HepG2 (cell line): ENCODE results near the gene ATP6V0D1. TPM values are rescaled to one million over a fixed set of nuclear protein-coding genes. Genes with fewer than 3 reads are reported as not detected.
A peak's percentile ranks its signal among the peaks of the same experiment; 100 is the strongest.

Experiments
- CBFB ChIP-seq: sonication (generic); formaldehyde crosslinking; IDR thresholded peaks from 2 replicates; pipeline ENCODE4 v1.4.0; 2020; ENCODE audit warnings: missing genetic modification reagents
- ESRRA ChIP-seq: sonication (generic); formaldehyde crosslinking; IDR thresholded peaks from 2 replicates; pipeline ENCODE4 v1.5.1; 2020; ENCODE audit warnings: mild to moderate bottlenecking, low read depth, missing genetic modification reagents
- FIP1L1 ChIP-seq: fragments of 200-400 bp; formaldehyde crosslinking; IDR thresholded peaks from 2 replicates; pipeline ENCODE4 v1.6.1; 2018; ENCODE audit warnings: low read depth, mild to moderate bottlenecking, low read length, moderate library complexity, borderline replicate concordance; ENCODE audit not compliant: insufficient read depth
- GPN1 ChIP-seq: sonication (generic); formaldehyde crosslinking; IDR thresholded peaks from 2 replicates; pipeline ENCODE4 v1.5.1; 2020; ENCODE audit warnings: missing genetic modification reagents, borderline replicate concordance
- HNF4A ChIP-seq: sonication (generic); formaldehyde crosslinking; IDR thresholded peaks from 2 replicates; pipeline ENCODE4 v1.4.0; 2020; ENCODE audit warnings: missing genetic modification reagents
- LCORL ChIP-seq, 2 experiments: fragments of 450-650 bp in 1 of 2; sonication (generic) in 1 of 2; formaldehyde crosslinking in 1 of 2; IDR thresholded peaks; 2 replicates each; pipeline versions ENCODE4 v1.5.0 to v1.6.1; 2017 to 2020; ENCODE audit warnings: antibody characterized with exemption in 1 of 2, missing genetic modification reagents in 1 of 2
- NFE2L1 ChIP-seq: sonication (generic); formaldehyde crosslinking; IDR thresholded peaks from 2 replicates; pipeline ENCODE4 v1.4.0; 2020; ENCODE audit warnings: missing genetic modification reagents, mild to moderate bottlenecking, borderline replicate concordance
- SAP130 ChIP-seq: IDR thresholded peaks from 2 replicates; pipeline ENCODE4 v1.6.1; 2016; ENCODE audit warnings: low read depth
- SKI ChIP-seq: fragments of 450-650 bp; IDR thresholded peaks from one replicate; pipeline ENCODE4 v1.6.1; 2018; ENCODE audit warnings: mild to moderate bottlenecking; ENCODE audit not compliant: partially characterized antibody
- TP53 ChIP-seq: sonication (generic); formaldehyde crosslinking; conservative IDR thresholded peaks from 2 replicates; pipeline ENCODE4 v1.4.0; 2020; ENCODE audit warnings: missing genetic modification reagents
- ZFP1 ChIP-seq: IDR thresholded peaks from 2 replicates; pipeline ENCODE4 v1.6.1; 2016
- ZNF207 ChIP-seq: fragments of 450-650 bp; IDR thresholded peaks from 2 replicates; pipeline ENCODE4 v1.6.1; 2016; ENCODE audit warnings: antibody characterized with exemption, borderline replicate concordance
- ZNF407 ChIP-seq: sonication (generic); formaldehyde crosslinking; IDR thresholded peaks from one replicate; pipeline ENCODE4 v1.5.1; 2020; ENCODE audit warnings: mild to moderate bottlenecking, missing genetic modification reagents; ENCODE audit errors: not compliant biosample characterization
- ZNF549 ChIP-seq: sonication (generic); formaldehyde crosslinking; IDR thresholded peaks from 2 replicates; pipeline ENCODE4 v1.5.0; 2020; ENCODE audit warnings: missing genetic modification reagents
- ZNF574 ChIP-seq: sonication (generic); formaldehyde crosslinking; IDR thresholded peaks from 2 replicates; pipeline ENCODE4 v1.4.0; 2020; ENCODE audit warnings: missing genetic modification reagents
- ZNF780A ChIP-seq: sonication (generic); formaldehyde crosslinking; IDR thresholded peaks from 2 replicates; pipeline ENCODE4 v1.8.0; 2022; ENCODE audit warnings: mild to moderate bottlenecking, missing genetic modification reagents, moderate library complexity
- ZUFSP ChIP-seq: sonication (generic); formaldehyde crosslinking; IDR thresholded peaks from 2 replicates; pipeline ENCODE4 v1.9.0; 2021; ENCODE audit warnings: missing genetic modification reagents, mild to moderate bottlenecking, borderline replicate concordance
- polyA plus RNA-seq, 8 experiments: library from polyadenylated mRNA; depleted of rRNA in 3 of 8; stranded (reverse) in 7 of 8; unstranded in 1 of 8; fragments of >200 nt; fragmentation: Illumina TruSeq in 4 of 8; extraction: Trizol in 4 of 8; gene quantifications; 2 replicates each; pipeline versions ENCODE4 v1.2.1 to v1.2.3, GENCODE V29; 2011 to 2016; ENCODE audit warnings: low read depth in 4 of 8, missing spikeins in 1 of 8, mixed read lengths in 1 of 8; ENCODE audit not compliant: insufficient read depth in 1 of 8
- total RNA-seq, 5 experiments: library from RNA; depleted of rRNA; stranded (reverse); fragments of >200 nt; fragmentation: Illumina TruSeq; extraction: Trizol; gene quantifications; 2 replicates each; pipeline ENCODE4 v1.2.3, GENCODE V29; 2016; ENCODE audit warnings: low read depth in 1 of 5

ATP6V0D1 gene
- total and polyA plus RNA-seq, 2 of the 13 experiments (the other 11 are each of a cell fraction or from before 2014, with no cell fraction given): 51.1 to 61.3 TPM

- TF ChIP-seq ZNF207 (no peak), ZUFSP (CRISPR knock-in tag) (no peak), SAP130 (peak; percentile 53), ESRRA (CRISPR knock-in tag) (peak; percentile 77; the same call in 1 of the 2 replicates), FIP1L1 (no peak), LCORL (IDR thresholded peaks at IDR 0.05) (no peak), LCORL (CRISPR knock-in tag; IDR thresholded peaks at IDR 0.05) (0 out of 2 replicates have a peak, but pooled peaks have one; percentile 32), TP53 (CRISPR knock-in tag) (no peak), CBFB (CRISPR knock-in tag) (no peak), ZNF549 (CRISPR knock-in tag) (no peak), GPN1 (CRISPR knock-in tag) (no peak), ZNF574 (CRISPR knock-in tag) (0 out of 2 replicates have a peak, but pooled peaks have one; percentile 37), ZNF407 (CRISPR knock-in tag) (no peak), SKI (no peak), ZFP1 (CRISPR knock-in tag) (no peak), NFE2L1 (CRISPR knock-in tag) (no peak), HNF4A (peak; percentile 59), ZNF780A (CRISPR knock-in tag) (no peak)
Observed at GRCh38 chr16:67459066-67459860, 21.7 kb downstream of the ATP6V0D1 start (continued).
